IMR-90 (cell line): ENCODE results near the gene HECTD2. TPM values are rescaled to one million over a fixed set of nuclear protein-coding genes. Genes with fewer than 3 reads are reported as not detected.

Source experiments
- ATAC-seq: fragments of 200-7000 bp; cut with Tn5 transposase; 2 replicates; pipeline ENCODE4 v1.9.1; 2020; ENCODE audit warnings: low read depth, mild to moderate bottlenecking, moderate library complexity
- BruUV-seq: library from RNA; stranded (reverse); fragments of 400-500 nt; replicated peaks from 2 replicates; lab custom pipeline; 2021; lab: Mats Ljungman, UMichigan
- CTCF ChIA-PET: fragments of 300-600 bp; formaldehyde crosslinking; extraction: SDS; loops from one replicate; lab custom pipeline; 2021; ENCODE audit warnings: antibody characterized with exemption; lab: Yijun Ruan, JAX
- POLR2A ChIA-PET: fragments of 300-600 bp; sonication (Branson Sonifier 250); formaldehyde crosslinking; loops from one replicate; lab custom pipeline; 2022; ENCODE audit warnings: antibody characterized with exemption; ENCODE audit not compliant: unreplicated experiment; lab: Charles Lee
- DNase-seq: peaks from one replicate; pipeline ENCODE4 v3.0.0; 2013
- H2AFZ ChIP-seq: replicated peaks from 2 replicates; pipeline ENCODE3; 2013; ENCODE audit warnings: low read length, mild to moderate bottlenecking; ENCODE audit not compliant: poor library complexity
- H2AK5ac ChIP-seq: 2 replicates; pipeline ENCODE4 v1.6.1; 2013; ENCODE audit warnings: low read depth, low read length, inconsistent platforms
- H2AK9ac ChIP-seq: replicated peaks from 2 replicates; pipeline ENCODE3; 2013; ENCODE audit warnings: mild to moderate bottlenecking, low read depth, low read length, moderate library complexity; ENCODE audit not compliant: poor library complexity
- H2BK120ac ChIP-seq: 2 replicates; pipeline ENCODE4 v1.6.1; 2013; ENCODE audit warnings: low read depth, low read length, inconsistent platforms
- H2BK15ac ChIP-seq: 3 replicates; pipeline ENCODE4 v1.6.1; 2013; ENCODE audit warnings: low read depth, low read length, inconsistent platforms
- H2BK20ac ChIP-seq: 2 replicates; pipeline ENCODE4 v1.6.1; 2013; ENCODE audit warnings: low read depth, mild to moderate bottlenecking, inconsistent platforms, low read length, moderate library complexity
- H2BK5ac ChIP-seq: 2 replicates; pipeline ENCODE4 v1.6.1; 2013; ENCODE audit warnings: mild to moderate bottlenecking, low read depth, low read length, inconsistent platforms; ENCODE audit not compliant: poor library complexity, severe bottlenecking
- H3K14ac ChIP-seq: replicated peaks from 2 replicates; pipeline ENCODE4 v1.6.1; 2013; ENCODE audit warnings: low read depth, low read length, inconsistent platforms
- H3K18ac ChIP-seq: 2 replicates; pipeline ENCODE4 v1.6.1; 2013; ENCODE audit warnings: low read depth, low read length, control low read depth
- H3K23ac ChIP-seq: 2 replicates; pipeline ENCODE4 v1.6.1; 2013; ENCODE audit warnings: low read depth, low read length, inconsistent platforms
- H3K27ac ChIP-seq: 2 replicates; pipeline ENCODE4 v1.5.1; 2013; ENCODE audit warnings: mild to moderate bottlenecking, control low read depth, low read length; ENCODE audit not compliant: insufficient read depth
- H3K27me3 ChIP-seq: 2 replicates; pipeline ENCODE4 v1.6.1; 2013; ENCODE audit warnings: low read length; ENCODE audit not compliant: control insufficient read depth, insufficient read depth
- H3K36me3 ChIP-seq: 2 replicates; pipeline ENCODE4 v1.6.1; 2013; ENCODE audit warnings: low read length, mixed read lengths; ENCODE audit not compliant: control insufficient read depth, insufficient read depth
- H3K4ac ChIP-seq: 2 replicates; pipeline ENCODE4 v1.6.1; 2013; ENCODE audit warnings: low read depth, low read length, inconsistent platforms
- H3K4me1 ChIP-seq: 2 replicates; pipeline ENCODE4 v1.6.1; 2013; ENCODE audit warnings: low read length, mixed read lengths; ENCODE audit not compliant: control insufficient read depth, insufficient read depth
- H3K4me2 ChIP-seq: 2 replicates; pipeline ENCODE4 v1.6.1; 2013; ENCODE audit warnings: low read depth, mild to moderate bottlenecking, control low read depth, low read length, moderate library complexity
- H3K4me3 ChIP-seq: 2 replicates; pipeline ENCODE4 v1.5.1; 2013; ENCODE audit warnings: low read depth, mild to moderate bottlenecking, control low read depth, low read length, moderate library complexity; ENCODE audit not compliant: insufficient read depth
- H3K56ac ChIP-seq: 2 replicates; pipeline ENCODE4 v1.6.1; 2013; ENCODE audit warnings: low read length, inconsistent platforms; ENCODE audit not compliant: insufficient read depth; ENCODE audit errors: extremely low read depth
- H3K79me1 ChIP-seq, 2 experiments: 2 replicates each; pipeline ENCODE4 v1.6.1; 2013; ENCODE audit warnings: low read length in 2 of 2, inconsistent platforms in 1 of 2, low read depth in 1 of 2
- H3K9ac ChIP-seq: 2 replicates; pipeline ENCODE4 v1.6.1; 2013; ENCODE audit warnings: low read depth, low read length, control low read depth
- H3K9me1 ChIP-seq: 2 replicates; pipeline ENCODE4 v1.6.1; 2013; ENCODE audit warnings: low read length, inconsistent platforms; ENCODE audit not compliant: insufficient read depth
- H3K9me3 ChIP-seq: 2 replicates; pipeline ENCODE4 v1.6.1; 2013; ENCODE audit warnings: low read length; ENCODE audit not compliant: control insufficient read depth, insufficient read depth
- H4K20me1 ChIP-seq: 2 replicates; pipeline ENCODE4 v1.6.1; 2013; ENCODE audit warnings: low read length, inconsistent platforms; ENCODE audit not compliant: insufficient read depth
- H4K5ac ChIP-seq: 2 replicates; pipeline ENCODE4 v1.6.1; 2013; ENCODE audit warnings: mild to moderate bottlenecking, low read depth, low read length, control low read depth
- H4K8ac ChIP-seq, 2 experiments: 2 replicates each; pipeline ENCODE4 v1.6.1; 2013; ENCODE audit warnings: low read depth in 2 of 2, low read length in 2 of 2, control low read depth in 1 of 2, inconsistent platforms in 1 of 2
- H4K91ac ChIP-seq: 2 replicates; pipeline ENCODE4 v1.6.1; 2013; ENCODE audit warnings: low read depth, low read length, inconsistent platforms; ENCODE audit not compliant: insufficient read depth
- CEBPB ChIP-seq: IDR thresholded peaks from 2 replicates; pipeline ENCODE4 v1.6.1; 2012; ENCODE audit warnings: low read depth, low read length, improper control_type of control experiment
- WGBS, 2 experiments: methylation state at CpG; one replicate each; pipeline versions ENCODE4 v1.1.5 to v1.1.7; 2013; ENCODE audit warnings: missing lambda C conversion rate in 2 of 2; ENCODE audit not compliant: insufficient read length in 1 of 2; ENCODE audit errors: extremely low coverage in 2 of 2; 5-methylcytosine and 5-hydroxymethylcytosine counted together
- dilution Hi-C: fragments of 300-500 bp; cut with HindIII; formaldehyde crosslinking; loops from one replicate; pipeline ENCODE4 v1.14.3; 2018; ENCODE audit warnings: low sequenced_read_pairs; ENCODE audit not compliant: unreplicated experiment
- in situ Hi-C: fragments of 300-500 bp; cut with MboI; formaldehyde crosslinking; loops from 3 replicates; pipeline ENCODE4 v1.14.3; 2019; ENCODE audit warnings: low sequenced_read_pairs, inconsistent platforms, mixed read lengths
- intact Hi-C: fragments of 100-400 bp; cut with micrococcal nuclease; formaldehyde crosslinking; loops from 2 replicates; pipeline ENCODE4 v1.10.0; 2022
- polyA plus RNA-seq, 3 experiments: library from polyadenylated mRNA; depleted of rRNA; stranded (reverse); fragments of >200 nt; gene quantifications; 2 replicates each; pipeline ENCODE4 v1.2.3, GENCODE V29; 2012; ENCODE audit warnings: low replicate concordance in 1 of 3
- total RNA-seq: library from RNA; depleted of rRNA; stranded (reverse); fragments of >200 nt; gene quantifications from 2 replicates; pipeline ENCODE4 v1.2.3, GENCODE V29; 2012
- TF ChIP-seq, protein P1 (sequence below): conservative IDR thresholded peaks from 2 replicates; pipeline ENCODE4 v1.5.1; 2012; ENCODE audit warnings: mild to moderate bottlenecking, low read depth, low read length, improper control_type of control experiment

Gene HECTD2
- total and polyA plus RNA-seq, 2 of the 4 experiments (the other 2 are of a cell fraction) = 5.2 to 5.9 TPM

DNA sequence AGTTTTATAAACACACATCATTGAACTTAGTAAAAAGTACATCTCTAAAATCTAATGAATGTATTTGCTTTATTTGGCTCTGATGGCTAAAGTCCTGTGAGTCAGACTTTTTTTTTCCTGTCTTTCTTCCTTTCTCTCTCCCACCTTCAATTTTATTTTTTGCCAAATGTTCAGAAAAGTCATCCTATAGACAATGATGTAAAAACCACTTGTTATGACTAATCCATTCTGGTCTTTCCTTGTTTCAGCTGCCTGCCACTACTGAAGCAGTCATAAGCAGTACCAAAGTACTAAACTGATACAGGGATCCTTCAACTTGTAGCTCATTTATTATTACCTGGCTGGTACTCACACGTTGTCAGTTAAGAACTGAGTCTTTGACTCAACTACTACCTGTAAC lies 23.9 kb downstream of the HECTD2 start:
- H2BK120ac ChIP-seq = no peak overlapping the region
- no CpG with 5 or more reads among the region's 1 CpG for WGBS, 2 experiments

More for the DNA sequence above, 23.9 kb downstream of the HECTD2 start:
- Histone ChIP-seq H3K9me3 (no peaks in the 10 kb centered on the region), H4K91ac (no peak overlapping the region), H3K23ac (no peak overlapping the region), H3K36me3 (peaks cover 7% of the 10 kb centered on the region), H3K4me3 (no peak overlapping the region), H2BK15ac (no peak overlapping the region), H4K8ac (no peak overlapping the region), H3K4me2 (no peak overlapping the region), H2BK5ac (no peak overlapping the region), H3K27ac (no peak overlapping the region), H2AFZ (no peak overlapping the region), H3K56ac (no peak overlapping the region), H3K9ac (no peak overlapping the region), H3K18ac (no peak overlapping the region), H3K4ac (no peak overlapping the region), H2BK20ac (no peak overlapping the region), H2AK5ac (no peak overlapping the region), H4K20me1 (no peaks in the 10 kb centered on the region), H3K27me3 (no peaks in the 10 kb centered on the region), H3K4me1 (peaks cover 2% of the 10 kb centered on the region; the same call in 1 of the 2 replicates), H3K14ac (no peak overlapping the region), H3K9me1 (0 out of 2 replicates have a peak, but pooled peaks cover 4% of the 10 kb centered on the region), H3K79me1 (peaks cover 18 to 25% of the 10 kb centered on the region in 2 experiments), H4K5ac (no peak overlapping the region), H2AK9ac (no peak overlapping the region)
- ATAC-seq (peak; percentile 56; the same call in 1 of the 2 replicates), DNase-seq (peak; percentile 77)
- in situ Hi-C loops = no loop called here
- CTCF ChIA-PET = no interaction called here
- POLR2A ChIA-PET = no interaction called here
- 0 out of 2 replicates have a peak, but pooled peaks have one; percentile 11 for TF ChIP-seq CEBPB
- TF ChIP-seq, protein P1, sequence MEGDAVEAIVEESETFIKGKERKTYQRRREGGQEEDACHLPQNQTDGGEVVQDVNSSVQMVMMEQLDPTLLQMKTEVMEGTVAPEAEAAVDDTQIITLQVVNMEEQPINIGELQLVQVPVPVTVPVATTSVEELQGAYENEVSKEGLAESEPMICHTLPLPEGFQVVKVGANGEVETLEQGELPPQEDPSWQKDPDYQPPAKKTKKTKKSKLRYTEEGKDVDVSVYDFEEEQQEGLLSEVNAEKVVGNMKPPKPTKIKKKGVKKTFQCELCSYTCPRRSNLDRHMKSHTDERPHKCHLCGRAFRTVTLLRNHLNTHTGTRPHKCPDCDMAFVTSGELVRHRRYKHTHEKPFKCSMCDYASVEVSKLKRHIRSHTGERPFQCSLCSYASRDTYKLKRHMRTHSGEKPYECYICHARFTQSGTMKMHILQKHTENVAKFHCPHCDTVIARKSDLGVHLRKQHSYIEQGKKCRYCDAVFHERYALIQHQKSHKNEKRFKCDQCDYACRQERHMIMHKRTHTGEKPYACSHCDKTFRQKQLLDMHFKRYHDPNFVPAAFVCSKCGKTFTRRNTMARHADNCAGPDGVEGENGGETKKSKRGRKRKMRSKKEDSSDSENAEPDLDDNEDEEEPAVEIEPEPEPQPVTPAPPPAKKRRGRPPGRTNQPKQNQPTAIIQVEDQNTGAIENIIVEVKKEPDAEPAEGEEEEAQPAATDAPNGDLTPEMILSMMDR = no peak
- BruUV-seq = no TSS peak
- intact Hi-C loops = no loop called here
- dilution Hi-C loops = no loop called here
